Uterus (tissue), 4 donors: ENCODE data around the gene COL11A1. TPM values are rescaled to one million over a fixed set of nuclear protein-coding genes. Genes with fewer than 3 reads are reported as not detected.

Experiments
- DNase-seq, 2 donors: peaks; one replicate each; pipeline ENCODE4 v3.0.0-alpha.2; 2019 to 2020
- H3K27ac ChIP-seq, 2 donors: fragments of 200-600 bp; sonication (generic); 1 replicate in 1 of 2; 2 replicates in 1 of 2; pipeline ENCODE4 v1.5.1; 2016 to 2018
- H3K27me3 ChIP-seq, 2 donors: fragments of 200-600 bp; sonication (generic); one replicate each; pipeline ENCODE4 v1.5.1; 2018 to 2019; ENCODE audit warnings: control low read depth in 1 of 2
- H3K36me3 ChIP-seq, 2 donors: fragments of 200-600 bp; sonication (generic); one replicate each; pipeline ENCODE4 v1.5.1; 2019; ENCODE audit warnings: control low read depth in 1 of 2
- H3K4me1 ChIP-seq, 2 donors: fragments of 200-600 bp; sonication (generic); one replicate each; pipeline ENCODE4 v1.5.1; 2018 to 2019; ENCODE audit warnings: control low read depth in 1 of 2
- H3K4me3 ChIP-seq, 2 donors: fragments of 200-600 bp; sonication (generic); 1 replicate in 1 of 2; 2 replicates in 1 of 2; pipeline ENCODE4 v1.5.1; 2018 to 2019; ENCODE audit warnings: mild to moderate bottlenecking in 1 of 2
- H3K9me3 ChIP-seq, 2 donors: fragments of 200-600 bp; sonication (generic); one replicate each; pipeline ENCODE4 v1.5.1; 2019; ENCODE audit warnings: control low read depth in 1 of 2
- CTCF ChIP-seq, 4 experiments: fragments of 200-600 bp in 2 of 4; fragments of 450-650 bp in 2 of 4; sonication (generic) in 2 of 4; IDR thresholded peaks; one replicate each; pipeline ENCODE4 v1.5.1; 2016 to 2019; ENCODE audit warnings: antibody characterized with exemption in 4 of 4, mild to moderate bottlenecking in 2 of 4, moderate library complexity in 1 of 4
- POLR2A ChIP-seq, 2 donors: fragments of 450-650 bp; IDR thresholded peaks; one replicate each; pipeline ENCODE4 v1.6.1; 2016; ENCODE audit warnings: antibody characterized with exemption in 2 of 2, mild to moderate bottlenecking in 1 of 2, moderate library complexity in 1 of 2
- intact Hi-C: fragments of 100-400 bp; cut with DNase I; formaldehyde crosslinking; loops from one replicate; pipeline ENCODE4 v1.15.1; 2023; ENCODE audit warnings: low total_unique reads
- total RNA-seq, 4 donors: library from RNA; depleted of rRNA in 3 of 4; stranded (reverse); fragments of >200 nt in 3 of 4; gene quantifications; one replicate each; pipeline versions ENCODE4 v1.1.0 to v1.2.4, GENCODE V29; 2014 to 2023
- donor health status: DM: yes; HTN: yes; CAD: no.

The COL11A1 gene
- total RNA-seq, 4 donors from 2014 or later, result 0.76 to 30.1 TPM; not detected in 2

DNA sequence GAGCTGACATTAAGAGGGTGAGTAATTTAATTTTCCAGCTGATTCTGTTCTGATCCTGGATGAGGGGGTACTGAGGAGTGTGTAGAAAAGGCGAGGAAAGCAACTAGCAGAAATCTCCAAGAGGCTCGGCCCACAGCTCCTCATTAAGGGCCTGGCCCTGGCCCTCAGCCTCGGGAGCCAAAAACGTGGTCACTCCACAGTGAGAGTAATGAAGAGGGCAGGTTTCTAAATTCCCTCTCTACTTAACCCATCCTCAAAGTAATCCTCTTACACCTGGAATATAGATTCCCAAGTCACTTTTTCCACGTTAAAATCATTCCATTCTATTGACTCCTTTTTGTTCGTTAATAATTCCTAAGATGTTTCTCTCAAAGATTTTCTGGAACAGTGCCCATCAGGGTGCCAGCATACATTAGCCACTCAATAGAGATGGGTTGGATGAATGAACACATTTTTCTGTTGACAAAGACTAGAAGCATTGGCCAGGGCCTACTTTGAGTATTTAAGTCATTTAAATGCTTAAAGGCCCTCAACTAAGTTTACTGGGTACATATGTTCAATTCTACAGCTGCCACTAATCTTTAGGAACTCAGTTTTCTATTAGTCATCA, 1.1 kb upstream of the COL11A1 start:
- no peak overlapping the region for H3K4me3 ChIP-seq

DNA sequence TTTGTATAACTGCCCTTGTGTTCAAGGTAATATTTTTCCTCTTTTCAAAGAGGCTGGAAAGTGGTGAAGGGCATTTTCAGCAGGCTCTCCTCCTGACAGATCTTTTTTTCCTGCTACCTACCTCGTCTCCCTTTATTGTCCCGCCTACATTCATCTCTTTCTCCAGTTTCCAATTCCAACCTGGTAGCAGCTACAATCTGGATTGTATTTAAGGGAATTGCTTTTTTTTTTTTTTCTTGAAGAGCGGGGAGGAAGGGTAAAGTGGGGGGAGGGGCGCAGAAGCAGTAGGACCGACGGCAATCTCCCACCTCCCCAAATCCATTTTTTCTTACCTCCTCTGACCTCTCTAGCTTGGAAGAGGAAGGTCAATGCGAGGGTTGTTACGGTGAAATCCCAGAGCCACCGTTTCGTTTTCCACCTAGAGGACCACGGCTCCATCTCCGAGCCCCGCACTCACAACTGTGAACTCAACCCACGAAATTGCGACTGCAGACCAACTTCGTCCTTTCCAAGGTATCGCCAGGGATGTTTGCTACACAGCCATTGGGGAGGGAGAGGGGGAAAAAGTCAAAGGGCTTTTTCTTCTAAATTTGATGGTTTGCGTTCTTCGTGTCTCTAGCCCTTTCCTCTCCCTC, 464 bp downstream of the COL11A1 start:
- TF ChIP-seq POLR2A (IDR thresholded peaks at IDR 0.05) (no peak), CTCF (IDR thresholded peaks at IDR 0.05) (no peak)
- H3K4me3 ChIP-seq, result peak overlapping the region; percentile 16 to 42
- no peaks in the 10 kb centered on the region for H3K36me3 ChIP-seq
- H3K4me1 ChIP-seq, result no peaks in the 10 kb centered on the region
- DNase-seq, result no peak
- H3K27ac ChIP-seq, result no peak overlapping the region
- intact Hi-C loops, result no loop called here
- no peaks in the 10 kb centered on the region for H3K9me3 ChIP-seq
- no peaks in the 10 kb centered on the region for H3K27me3 ChIP-seq

More for the DNA sequence above, 1.1 kb upstream of the COL11A1 start:
- Histone ChIP-seq H3K27ac (no peak overlapping the region), H3K36me3 (no peaks in the 10 kb centered on the region), H3K9me3 (no peaks in the 10 kb centered on the region), H3K27me3 (no peaks in the 10 kb centered on the region), H3K4me1 (no peaks in the 10 kb centered on the region)
- no peak for DNase-seq
- no peak for TF ChIP-seq CTCF (IDR thresholded peaks at IDR 0.05)
- TF ChIP-seq POLR2A (IDR thresholded peaks at IDR 0.05), result no peak
- intact Hi-C loops, result no loop called here

DNA sequence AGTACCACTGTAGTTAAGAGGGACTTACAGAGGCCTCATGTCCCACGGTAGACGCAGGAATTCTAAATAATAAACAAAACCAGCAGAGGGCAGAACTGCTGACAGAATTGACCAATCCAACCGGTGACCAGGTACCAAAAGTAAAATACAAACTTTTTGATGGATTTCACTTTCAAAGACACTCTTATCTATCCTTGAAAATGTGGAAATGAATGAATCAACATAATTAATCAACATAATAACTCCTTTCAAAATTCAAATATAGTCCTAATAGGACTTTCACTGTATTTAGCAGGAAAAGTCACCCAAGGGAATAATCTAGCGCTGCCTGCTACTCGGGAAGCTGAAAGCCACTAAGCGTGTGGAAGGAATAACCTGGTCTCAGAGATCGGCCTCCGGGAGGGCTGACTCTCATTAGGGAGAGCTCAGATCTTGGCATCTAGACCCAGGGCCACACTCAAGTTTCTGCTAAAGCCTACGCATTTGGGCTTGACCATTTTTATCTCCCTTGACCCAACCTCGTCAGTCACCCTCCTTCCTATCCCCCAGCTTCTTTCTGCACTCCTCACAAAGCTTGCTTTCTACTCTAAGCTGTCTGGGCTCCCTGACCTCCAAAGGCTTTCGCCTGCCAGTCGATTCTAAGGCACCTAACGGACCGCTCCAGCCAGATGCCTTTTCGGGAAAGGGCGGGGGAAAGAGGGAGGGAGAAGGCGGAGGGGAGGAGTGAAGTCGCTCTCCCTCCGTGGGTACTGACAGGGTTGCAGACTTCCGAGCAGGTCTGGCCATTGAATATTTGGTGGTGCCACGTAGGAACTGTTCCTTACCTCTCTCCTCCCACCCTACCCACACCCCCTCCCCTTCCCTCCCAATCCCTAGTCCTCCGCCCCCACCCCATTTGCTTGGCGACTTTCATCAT, 1.6 kb downstream of the COL11A1 start:
- DNase-seq, result peak in 1 of 2 donors; percentile 15
- no peaks in the 10 kb centered on the region for H3K36me3 ChIP-seq
- H3K9me3 ChIP-seq, result no peaks in the 10 kb centered on the region
- no peak overlapping the region for H3K27ac ChIP-seq
- intact Hi-C loops, result no loop called here
- no peaks in the 10 kb centered on the region for H3K4me1 ChIP-seq
- TF ChIP-seq CTCF (IDR thresholded peaks at IDR 0.05), result peak in 2 of 4 experiments; percentile 35 to 41
- no peak for TF ChIP-seq POLR2A (IDR thresholded peaks at IDR 0.05)
- no peaks in the 10 kb centered on the region for H3K27me3 ChIP-seq
- peak overlapping the region; percentile 29 to 42 for H3K4me3 ChIP-seq

DNA sequence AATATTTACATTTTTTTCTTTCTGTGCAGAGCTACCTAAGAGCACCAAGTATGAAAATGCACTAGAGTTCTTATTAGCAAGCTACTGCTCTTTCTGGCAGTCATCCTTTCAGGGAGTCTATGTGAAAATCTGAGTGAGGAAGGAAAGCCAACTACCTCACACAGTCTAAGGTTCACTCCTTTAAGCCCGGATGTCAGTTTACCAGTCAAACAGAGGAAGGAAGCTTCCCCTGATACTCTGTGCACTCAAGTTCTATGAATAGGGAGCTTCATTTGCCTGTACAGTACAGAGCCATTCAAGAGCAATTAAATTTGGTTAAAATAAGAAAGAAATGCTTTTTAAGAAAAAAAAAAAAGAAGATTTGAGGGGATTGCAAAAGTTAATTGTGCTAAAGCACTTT, 6.9 kb downstream of the COL11A1 start:
- H3K4me3 ChIP-seq, result no peak overlapping the region
- no peaks in the 10 kb centered on the region for H3K4me1 ChIP-seq
- no peaks in the 10 kb centered on the region for H3K36me3 ChIP-seq
- intact Hi-C loops, result no loop called here
- no peak overlapping the region for H3K27ac ChIP-seq
- no peaks in the 10 kb centered on the region for H3K9me3 ChIP-seq
- TF ChIP-seq POLR2A (IDR thresholded peaks at IDR 0.05), result no peak
- no peak for TF ChIP-seq CTCF (IDR thresholded peaks at IDR 0.05)
- no peaks in the 10 kb centered on the region for H3K27me3 ChIP-seq
- DNase-seq, result no peak

DNA sequence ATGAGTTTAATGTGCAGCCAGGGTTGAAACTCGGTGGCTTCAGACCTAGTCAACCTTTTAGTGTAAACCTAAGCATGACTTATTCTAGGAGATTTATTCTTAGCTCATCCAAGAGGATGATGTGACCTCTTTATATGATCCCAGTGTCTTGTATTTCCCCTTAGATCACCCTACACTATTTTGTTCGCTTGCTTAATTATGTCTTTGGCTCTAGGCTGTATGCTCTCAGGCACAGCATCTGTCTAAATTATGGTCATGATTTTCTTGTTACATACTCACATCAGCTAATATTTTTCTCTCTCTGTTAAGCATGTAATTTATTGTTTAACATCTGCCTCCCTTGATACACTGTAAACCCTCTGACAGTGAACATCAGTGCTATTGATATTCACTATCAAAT, 19.1 kb downstream of the COL11A1 start:
- intact Hi-C loops, result no loop called here
- Histone ChIP-seq H3K27me3 (no peaks in the 10 kb centered on the region), H3K4me3 (no peak overlapping the region), H3K9me3 (no peaks in the 10 kb centered on the region), H3K4me1 (no peaks in the 10 kb centered on the region), H3K36me3 (no peaks in the 10 kb centered on the region), H3K27ac (no peak overlapping the region)
- DNase-seq, result no peak
- TF ChIP-seq POLR2A (IDR thresholded peaks at IDR 0.05) (no peak), CTCF (IDR thresholded peaks at IDR 0.05) (no peak)
